ENCODE data around the gene DPH2.

The DPH2 gene

DNA sequence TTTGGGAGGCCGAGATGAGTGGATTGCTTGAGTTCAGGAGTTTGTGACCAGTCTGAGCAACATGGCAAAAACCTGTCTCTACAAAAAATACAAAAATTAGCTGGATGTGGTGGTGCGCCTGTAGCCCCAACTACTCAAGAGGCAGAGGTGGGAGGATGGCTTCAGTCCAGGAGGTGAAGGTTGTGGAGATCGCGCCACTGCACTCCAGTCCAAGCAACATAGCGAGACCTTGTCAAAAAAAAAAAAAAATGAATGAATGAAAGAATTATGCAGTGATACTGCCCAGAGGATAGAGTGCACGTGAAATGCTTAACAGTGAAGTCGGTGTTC, 429 bp upstream of the DPH2 start:
- no peak for DNase-seq (ENCODE audit: low read depth)

DNA sequence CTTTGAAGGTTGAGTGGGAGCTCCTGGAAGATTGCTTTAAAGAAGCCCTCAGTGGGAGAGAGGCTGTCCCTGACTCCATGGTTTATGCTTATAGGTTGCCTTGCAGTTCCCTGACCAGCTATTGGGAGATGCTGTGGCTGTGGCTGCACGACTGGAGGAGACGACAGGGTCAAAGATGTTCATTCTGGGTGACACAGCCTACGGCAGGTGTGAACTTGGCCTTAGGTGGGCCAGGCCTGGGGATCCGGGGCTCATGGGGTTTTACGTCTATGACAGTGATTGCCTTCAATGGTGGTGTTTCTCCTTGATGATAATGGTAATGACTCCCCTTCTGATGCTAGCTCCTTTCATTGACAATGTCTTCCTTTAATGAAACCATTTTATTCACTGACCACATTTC, 692 bp downstream of the DPH2 start:
- DNase-seq (ENCODE audit: low read depth), result no peak

DNA sequence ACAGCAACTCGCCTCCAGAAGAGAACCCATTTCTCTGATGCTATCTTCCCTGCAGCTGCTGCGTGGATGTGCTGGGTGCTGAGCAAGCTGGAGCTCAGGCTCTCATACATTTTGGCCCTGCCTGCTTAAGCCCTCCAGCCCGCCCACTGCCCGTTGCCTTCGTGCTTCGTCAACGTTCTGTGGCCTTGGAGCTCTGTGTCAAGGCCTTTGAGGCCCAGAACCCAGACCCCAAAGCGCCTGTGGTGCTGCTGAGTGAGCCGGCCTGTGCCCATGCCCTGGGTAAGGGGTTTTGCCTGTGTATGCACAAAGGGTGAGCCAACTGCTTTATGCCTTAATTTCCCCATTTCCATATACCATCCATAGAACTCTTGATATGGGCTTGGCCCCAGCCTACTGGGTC, 1.1 kb downstream of the DPH2 start:
- no peak for DNase-seq (ENCODE audit: low read depth)

DNA sequence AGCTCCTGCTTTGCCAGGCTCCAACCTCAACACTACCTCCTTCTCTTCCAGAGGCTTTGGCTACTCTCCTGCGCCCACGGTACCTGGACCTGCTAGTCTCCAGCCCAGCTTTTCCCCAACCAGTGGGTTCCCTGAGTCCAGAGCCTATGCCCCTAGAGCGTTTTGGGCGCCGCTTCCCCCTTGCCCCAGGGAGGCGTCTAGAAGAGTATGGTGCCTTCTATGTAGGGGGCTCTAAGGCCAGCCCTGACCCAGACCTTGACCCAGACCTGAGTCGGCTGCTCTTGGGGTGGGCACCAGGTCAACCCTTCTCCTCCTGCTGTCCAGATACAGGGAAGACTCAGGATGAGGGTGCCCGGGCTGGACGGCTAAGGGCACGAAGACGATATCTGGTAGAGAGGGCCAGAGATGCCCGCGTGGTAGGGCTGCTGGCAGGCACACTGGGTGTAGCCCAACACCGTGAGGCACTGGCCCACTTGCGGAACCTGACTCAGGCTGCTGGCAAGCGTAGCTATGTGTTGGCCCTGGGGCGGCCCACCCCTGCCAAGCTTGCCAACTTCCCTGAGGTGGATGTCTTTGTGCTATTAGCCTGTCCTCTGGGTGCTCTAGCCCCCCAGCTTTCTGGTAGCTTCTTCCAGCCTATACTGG, 1.6 kb downstream of the DPH2 start:
- DNase-seq (ENCODE audit: low read depth), result no peak

DNA sequence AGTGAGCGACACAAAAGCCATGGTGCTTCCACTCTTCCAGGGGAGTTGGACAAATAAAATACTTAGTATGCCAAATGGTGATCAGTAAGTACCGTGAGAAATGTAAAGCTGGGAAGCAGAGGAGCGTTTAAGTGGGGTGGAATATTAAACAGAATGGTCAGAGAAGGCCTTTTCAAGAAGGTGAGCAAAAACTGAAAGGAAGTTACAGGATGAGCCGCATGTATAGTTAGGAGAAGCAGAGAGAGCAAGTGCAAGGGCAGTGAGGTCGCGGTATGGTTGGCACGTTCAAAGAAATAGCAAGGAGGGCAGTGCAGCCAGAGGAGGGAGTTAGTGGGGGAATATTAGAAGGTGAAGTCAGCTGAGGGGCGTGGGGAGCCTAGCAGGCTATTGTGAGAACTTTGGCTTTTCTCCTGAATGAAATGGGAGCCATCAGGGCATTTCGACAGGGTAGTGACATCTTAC, 4.2 kb downstream of the DPH2 start:
- peak; percentile 22 for DNase-seq (ENCODE audit: low read depth)

DNA sequence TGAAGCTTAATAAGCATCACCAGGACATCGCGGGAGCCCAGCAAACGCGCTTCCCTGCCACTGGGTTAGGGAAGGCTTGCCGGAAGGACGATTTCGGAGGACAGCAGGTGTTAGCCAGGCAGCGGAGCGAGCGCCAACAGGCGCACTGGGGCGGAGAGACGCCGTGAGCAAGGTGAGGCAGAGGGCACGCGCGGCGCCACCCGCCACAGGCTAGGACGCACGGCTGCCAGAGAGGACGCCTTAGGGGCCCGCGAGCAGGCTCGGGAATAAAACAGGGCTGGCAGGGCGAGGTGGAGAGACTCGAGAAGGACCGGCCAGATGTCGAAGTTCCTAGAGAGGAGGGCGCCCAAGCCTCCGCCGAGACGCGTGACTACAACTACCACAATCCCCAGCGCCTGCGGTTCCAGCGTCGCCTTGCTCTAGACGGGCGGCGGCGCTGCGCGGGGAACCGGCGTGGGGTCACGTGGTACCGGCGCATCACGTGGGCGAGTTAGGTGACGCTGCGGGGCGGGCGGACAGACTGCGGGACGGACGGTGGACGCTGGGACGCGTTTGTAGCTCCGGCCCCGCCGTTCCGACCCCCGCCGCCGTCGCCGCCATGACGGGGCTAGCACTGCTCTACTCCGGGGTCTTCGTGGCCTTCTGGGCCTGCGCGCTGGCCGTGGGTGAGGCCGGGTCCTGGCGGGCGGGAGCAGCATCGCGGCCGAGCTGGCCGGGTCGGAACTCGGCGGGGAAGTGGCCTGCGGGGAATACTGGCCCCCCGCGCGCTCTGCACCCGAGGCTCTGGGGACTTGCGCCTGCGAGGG, 4.8 kb downstream of the DPH2 start, which contains the start of gene ATP6V0B:
Gene ATP6V0B, plus strand, starts transcription at position 518 of the 806 bp plus-strand sequence. Its CDS starts 81 bp downstream, at position 599.
- peak; percentile 93 for DNase-seq (ENCODE audit: low read depth)

DNA sequence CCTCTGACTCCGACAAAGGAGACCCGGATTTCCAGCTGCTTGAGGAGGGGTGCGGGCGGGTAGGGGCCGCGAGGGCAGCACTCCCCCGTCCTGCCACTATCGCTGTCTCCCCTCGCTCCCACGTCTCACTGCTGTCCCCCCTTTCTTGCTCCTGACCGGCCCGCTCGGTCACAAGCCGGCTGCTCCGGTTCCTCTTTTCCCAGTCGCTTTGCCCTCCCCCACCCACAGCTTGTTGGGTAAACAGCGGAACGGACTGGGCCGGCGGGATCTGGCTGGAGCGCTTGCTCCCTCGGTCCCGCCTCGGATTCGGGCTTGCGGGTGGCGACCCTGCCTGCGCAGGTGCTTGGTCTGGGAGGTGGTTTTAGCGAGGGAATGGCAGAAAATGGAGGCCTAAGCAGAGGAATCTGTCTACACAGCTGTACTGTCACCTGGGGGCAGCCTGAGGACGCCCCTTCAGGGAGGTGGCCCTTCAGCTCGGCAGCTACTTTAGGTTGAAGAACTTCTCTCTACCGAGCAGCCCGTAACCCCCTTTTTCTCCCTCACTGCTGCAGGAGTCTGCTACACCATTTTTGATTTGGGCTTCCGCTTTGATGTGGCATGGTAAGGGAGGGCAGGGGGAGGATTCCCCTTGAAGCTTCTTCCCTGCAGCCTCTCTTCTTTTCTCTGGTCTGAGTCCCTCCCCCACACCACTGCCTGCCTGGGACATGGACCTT, 5.6 kb downstream of the DPH2 start:
- peak; percentile 37 for DNase-seq (ENCODE audit: low read depth)

DNA sequence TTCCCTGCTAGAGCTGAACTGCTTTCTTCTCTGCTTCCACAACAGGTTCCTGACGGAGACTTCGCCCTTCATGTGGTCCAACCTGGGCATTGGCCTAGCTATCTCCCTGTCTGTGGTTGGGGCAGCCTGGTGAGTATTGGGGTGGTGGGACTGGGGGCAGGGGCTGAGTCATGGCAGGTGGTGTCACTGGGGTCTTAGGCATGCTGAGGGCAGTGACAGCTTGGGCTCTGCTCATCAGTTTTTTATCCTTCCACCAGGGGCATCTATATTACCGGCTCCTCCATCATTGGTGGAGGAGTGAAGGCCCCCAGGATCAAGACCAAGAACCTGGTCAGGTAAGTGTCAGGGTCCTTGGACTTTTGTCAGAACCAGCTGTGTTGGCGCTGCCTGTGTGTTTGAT, 6.2 kb downstream of the DPH2 start:
- no peak for DNase-seq (ENCODE audit: low read depth)

DNA sequence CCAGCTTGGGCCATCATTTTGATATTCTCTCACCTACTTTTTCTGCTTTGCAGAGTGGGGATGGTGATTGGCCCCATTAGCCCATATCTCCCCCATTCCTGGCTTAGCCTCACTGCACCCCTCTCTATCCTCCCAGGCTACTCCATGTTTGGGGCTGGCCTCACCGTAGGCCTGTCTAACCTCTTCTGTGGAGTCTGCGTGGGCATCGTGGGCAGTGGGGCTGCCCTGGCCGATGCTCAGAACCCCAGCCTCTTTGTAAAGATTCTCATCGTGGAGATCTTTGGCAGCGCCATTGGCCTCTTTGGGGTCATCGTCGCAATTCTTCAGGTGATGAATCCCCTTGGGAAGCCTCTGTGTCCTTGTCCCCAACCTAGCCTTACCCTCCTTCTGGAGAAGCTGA, 7.1 kb downstream of the DPH2 start:
- DNase-seq (ENCODE audit: low read depth), result no peak

DNA sequence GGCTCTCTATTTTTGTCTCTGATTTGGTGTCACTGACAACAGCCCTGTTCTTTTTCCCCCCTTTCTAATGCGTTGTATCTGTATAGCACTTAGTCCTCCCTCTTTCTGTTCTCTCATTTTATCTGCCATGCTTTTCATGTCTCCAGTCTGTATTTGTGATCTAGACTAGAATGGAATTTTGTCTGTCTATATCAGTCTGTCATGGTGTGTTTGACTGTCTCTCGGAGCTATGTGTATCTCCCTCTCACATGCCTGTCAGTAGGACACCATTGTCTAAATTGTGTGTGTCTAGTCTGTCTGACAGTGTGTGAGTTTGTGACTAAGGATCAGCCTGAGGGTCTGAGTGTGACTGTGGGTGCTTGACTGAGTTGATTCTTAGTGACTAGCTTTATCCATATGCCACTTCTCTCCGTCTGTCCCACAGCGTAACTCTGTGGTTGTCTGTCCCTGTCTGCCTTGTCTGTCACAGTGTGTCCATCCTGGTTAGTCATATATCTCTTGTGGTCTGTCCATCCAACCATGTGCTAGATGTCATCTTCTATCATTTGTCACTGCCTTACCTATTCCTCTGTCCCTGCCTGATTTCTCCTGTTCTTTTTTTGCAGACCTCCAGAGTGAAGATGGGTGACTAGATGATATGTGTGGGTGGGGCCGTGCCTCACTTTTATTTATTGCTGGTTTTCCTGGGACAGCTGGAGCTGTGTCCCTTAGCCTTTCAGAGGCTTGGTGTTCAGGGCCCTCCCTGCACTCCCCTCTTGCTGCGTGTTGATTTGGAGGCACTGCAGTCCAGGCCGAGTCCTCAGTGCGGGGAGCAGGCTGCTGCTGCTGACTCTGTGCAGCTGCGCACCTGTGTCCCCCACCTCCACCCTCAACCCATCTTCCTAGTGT, 7.8 kb downstream of the DPH2 start:
- DNase-seq (ENCODE audit: low read depth), result no peak

DNA sequence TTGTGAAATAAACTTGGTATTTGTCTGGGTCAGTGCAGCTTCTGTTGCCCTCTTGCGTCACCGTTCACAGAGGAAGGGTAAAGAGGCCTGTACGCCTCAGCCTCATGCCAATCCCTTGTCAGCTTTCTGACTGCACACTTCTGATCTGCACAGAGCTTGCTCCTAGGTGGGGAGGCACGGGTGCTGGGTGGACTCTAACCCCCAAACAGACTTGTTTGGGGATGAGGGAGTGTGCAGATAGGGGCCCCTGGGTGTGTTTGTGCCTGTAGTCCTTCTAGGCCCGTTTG, 8.4 kb downstream of the DPH2 start:
- DNase-seq (ENCODE audit: low read depth), result no peak

DNA sequence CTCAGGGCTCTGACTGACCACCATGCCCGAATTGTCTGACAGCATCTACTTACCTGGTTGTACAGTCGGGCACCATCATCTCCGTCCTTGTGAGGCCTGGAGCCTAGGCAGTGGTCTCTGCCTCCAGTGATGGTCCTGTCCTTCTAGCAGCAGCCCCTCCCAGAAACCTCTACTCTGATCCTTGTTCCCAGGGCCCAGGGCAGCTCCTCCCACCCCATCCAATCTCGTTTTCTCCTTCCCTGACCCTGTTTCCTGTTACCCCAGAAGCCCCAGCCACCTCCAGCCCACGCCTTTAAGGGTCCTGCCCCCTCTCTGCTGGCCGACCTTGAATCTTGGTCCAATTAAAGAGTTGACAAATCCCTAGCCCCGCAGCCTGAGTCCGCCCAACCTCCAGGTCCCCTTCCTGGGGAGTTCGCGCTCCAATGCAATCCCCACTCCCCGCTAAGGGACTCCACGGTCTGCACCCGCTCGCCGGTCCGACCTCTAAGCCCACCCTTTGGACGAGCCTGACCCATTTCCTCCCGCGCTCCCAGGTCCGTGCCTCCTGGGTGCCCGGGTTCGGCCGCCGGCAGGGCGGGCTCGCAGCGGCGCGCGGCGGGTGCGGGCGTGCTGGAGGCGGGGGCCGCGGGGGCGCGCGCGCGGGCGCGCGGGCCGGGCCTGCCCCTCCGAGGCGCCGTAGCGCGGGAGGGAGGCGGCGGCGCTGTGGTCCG, 8.9 kb downstream of the DPH2 start, which contains the start of gene B4GALT2:
Gene B4GALT2, plus strand, starts transcription at position 660 of the 710 bp plus-strand sequence. CDS start 1,951 bp downstream, outside the sequence.
- peak; percentile 46 for DNase-seq (ENCODE audit: low read depth)

DNA sequence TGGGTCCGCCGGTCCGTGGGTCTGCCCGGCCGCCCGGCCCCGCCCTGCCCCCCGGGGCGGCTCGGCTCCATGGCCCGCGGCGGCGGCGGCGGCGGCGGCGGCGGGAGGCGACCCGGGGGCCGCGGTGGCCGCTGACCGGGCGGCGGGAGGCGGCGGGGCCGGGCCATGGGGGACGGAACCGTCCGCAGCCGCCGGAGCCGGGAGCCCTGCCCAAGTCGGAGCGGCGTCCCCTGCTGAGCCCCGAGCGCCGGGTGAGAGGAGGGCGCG, 9.4 kb downstream of the DPH2 start:
- DNase-seq (ENCODE audit: low read depth), result peak; percentile 15

DNA sequence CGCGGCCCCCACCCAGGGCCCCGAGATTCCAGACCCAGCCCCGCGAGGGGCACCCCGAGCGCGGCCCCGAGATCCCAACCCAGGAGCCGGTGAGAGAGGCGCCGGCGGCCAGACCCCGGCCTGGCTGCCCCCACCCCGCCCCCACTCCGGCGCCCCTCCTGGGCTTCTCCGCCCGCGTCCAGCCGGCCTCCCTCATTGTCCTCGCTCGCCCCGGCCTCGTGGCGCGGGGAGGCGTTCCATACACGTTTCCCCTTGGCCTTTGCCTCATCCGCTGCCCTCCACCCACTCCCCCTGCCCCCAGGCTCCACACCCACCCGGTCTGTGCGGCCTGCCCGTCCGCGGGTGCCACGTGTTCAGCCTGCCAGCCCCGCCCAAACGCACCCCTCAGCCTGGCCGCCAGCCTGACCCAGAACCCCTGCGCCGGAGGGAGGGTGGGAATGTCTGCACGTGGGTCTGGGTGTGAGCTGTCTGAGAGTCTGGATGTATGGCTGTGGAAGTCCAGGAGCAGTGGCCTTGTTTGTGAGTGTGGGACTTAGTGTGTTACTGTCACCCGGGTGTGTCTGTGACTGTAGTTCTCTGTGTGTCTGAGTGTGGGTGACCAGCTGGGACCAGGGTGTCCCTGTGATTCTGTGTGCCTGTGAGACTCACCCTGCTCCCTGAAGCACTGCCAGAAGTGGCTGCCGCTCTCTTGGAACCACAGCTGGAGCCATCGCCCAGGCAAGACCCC, 9.9 kb downstream of the DPH2 start:
- DNase-seq (ENCODE audit: low read depth), result peak; percentile 69

DNA sequence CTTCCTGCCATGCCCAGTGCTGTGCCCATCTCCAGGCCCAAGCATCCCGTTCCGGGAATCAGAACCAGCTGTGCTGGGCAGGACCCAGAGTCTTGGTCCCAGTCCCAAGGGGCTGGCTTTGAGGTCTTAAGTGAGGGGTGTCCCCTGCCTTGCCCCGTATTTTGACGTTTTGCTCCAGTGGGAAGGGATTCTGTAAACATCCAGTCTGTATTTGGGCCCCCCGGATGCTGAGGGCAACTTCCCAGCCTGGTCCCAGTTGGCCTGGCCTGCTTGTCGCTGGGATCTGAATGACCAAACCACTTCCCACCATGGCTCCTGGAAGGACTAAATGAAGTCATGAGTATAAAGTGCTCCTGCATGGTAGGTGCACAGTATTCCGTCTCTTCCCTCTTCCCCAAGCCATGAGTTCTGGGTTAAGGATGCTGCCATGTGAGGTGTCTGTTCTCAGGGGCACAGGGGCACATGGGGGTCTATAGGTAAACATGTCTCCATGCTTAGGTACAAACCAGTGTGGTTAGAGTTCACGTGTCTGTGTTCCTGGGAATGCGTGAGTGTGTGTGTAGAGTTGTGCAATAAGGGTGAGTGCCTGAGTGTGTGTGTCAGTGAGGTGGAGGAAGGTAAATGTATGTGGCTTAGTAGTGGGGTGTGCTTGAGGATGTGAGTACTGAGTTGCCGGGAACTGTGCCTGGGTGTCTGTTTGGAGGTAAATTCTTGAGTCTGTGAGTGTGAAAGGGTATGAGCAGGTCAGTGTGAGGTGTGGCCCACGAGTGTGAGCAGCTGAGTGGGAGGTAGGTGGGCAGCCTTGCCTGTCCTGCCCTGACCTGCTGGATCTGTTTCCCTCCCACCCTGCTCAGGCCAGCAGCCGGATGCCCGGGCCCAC, 10.7 kb downstream of the DPH2 start:
- peak; percentile 46 for DNase-seq (ENCODE audit: low read depth)

DNA sequence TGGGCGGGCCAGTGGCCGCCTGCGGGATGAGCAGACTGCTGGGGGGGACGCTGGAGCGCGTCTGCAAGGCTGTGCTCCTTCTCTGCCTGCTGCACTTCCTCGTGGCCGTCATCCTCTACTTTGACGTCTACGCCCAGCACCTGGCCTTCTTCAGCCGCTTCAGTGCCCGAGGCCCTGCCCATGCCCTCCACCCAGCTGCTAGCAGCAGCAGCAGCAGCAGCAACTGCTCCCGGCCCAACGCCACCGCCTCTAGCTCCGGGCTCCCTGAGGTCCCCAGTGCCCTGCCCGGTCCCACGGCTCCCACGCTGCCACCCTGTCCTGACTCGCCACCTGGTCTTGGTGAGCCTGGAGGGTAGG, 11.3 kb downstream of the DPH2 start:
- no peak for DNase-seq (ENCODE audit: low read depth)

DNA sequence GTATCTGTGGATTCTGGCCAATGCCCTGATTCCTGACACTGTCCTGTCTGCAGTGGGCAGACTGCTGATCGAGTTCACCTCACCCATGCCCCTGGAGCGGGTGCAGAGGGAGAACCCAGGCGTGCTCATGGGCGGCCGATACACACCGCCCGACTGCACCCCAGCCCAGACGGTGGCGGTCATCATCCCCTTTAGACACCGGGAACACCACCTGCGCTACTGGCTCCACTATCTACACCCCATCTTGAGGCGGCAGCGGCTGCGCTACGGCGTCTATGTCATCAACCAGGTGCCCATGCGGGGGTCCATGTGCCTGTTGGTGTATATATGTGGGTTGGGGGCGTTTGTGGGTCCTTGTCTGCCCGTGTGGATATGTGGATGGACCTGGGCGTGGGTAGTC, 11.8 kb downstream of the DPH2 start:
- no peak for DNase-seq (ENCODE audit: low read depth)

DNA sequence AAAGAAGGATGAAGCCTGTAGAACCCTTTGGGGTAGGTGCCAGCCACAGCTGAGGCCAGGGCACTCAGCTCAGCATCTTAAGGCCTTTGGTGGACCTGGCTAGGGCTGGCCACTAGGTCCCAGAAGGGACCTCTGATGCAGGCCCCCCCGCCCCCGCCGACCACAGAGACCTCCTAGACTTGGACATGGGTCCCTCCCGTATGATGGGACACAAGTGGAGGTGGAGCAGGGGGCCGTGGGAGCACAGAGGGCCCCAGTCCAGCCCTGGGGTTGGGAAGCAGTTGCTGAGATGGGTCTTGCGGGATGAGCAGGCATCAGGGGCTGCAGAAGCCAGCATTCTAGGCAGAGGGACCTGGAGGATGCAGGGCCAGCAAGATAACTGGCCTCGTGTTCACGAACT, 12.4 kb downstream of the DPH2 start:
- DNase-seq (ENCODE audit: low read depth), result no peak

DNA sequence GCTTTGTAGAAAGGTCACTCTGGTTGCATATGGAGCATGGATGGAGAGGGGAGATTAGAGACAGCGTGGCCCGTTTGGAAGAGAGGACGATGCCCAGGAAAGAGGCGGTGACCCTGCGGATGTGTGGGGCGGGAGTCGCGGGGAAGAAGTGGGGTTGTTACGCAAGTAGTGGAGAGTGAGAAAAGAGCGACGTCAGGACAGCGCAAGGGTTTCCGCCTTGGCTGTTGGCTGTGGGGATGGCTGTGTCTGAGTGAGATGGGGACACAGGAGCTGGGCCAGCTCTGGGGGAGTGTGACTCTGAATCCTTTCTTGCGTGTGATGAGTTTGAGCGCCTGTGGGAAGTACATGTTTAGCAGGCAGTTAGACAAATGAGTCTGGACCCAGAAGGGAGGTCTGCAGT, 13.0 kb downstream of the DPH2 start:
- no peak for DNase-seq (ENCODE audit: low read depth)

DNA sequence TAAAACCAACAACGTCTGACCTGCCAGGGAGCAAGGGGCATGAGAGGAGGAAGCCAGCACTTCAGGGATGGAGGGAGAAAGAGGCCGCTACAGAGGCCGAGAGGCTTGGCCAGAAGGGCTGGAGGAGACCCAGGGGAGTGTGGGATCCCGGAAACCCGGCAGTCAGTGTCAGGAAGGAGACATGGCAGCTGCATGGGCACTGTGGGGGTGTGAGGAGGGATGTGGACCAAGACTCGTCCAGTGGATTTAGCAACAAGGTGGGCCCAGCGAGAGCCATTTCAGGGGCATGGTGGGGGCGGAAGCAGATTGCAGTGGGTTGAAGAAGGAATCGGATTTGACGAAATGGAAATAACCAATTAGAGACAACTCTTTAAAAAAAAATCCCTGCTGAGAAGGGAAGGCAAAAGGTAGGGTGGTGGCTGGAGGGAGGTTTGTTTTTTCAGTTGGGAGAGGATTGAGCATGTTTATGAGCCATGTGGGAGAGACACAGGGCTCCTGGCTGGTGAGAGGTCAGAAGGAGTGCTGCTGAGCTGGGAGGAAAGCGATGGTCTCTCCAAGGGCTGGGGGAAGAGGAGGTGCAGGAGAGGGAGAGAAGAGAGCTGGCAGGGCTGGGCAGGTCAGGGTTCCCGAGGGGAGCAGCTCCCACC, 13.6 kb downstream of the DPH2 start:
- no peak for DNase-seq (ENCODE audit: low read depth)

All from EH (cell line).